ENCODE data around the gene ARL2.
A peak's percentile ranks its signal among the peaks of the same experiment; 100 is the strongest.
"Not testable (repeated sequence)": the region's sequence is repeated elsewhere in the genome, so short reads cannot be mapped to it uniquely, and the experiment has no call there.

Gene ARL2

DNA sequence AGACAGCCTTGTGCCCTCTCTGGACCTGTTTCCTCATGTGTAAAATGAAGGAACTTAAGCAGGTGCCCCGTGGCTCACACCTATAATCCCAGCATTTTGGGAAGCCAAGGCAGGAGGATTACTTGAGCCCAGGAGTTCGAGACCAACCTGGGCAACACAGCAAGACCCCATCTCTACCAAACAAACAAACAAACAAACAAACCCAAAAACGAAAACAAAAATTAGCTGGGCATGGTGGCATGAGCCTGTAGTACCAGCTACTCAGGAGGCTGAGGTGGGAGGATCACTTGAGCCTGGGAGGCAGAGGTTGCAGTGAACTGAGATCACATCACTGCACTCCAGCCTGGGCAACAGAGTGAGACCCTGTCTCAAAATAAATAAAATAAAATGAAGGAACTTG lies 10.0 kb upstream of the ARL2 start:
- not testable (repeated sequence) for DNase-seq (ENCODE audit: low spot score); FAIRE-seq

GRCh38 chr11:65008016-65008415 lies 5.9 kb upstream of the ARL2 start:
- no peak for FAIRE-seq
- no peak for DNase-seq (ENCODE audit: low spot score)

- FAIRE-seq (no peak), DNase-seq (ENCODE audit: low spot score) (no peak)
These were observed 5.1 kb upstream of the ARL2 start for GRCh38 chr11:65008873-65009272.

DNA sequence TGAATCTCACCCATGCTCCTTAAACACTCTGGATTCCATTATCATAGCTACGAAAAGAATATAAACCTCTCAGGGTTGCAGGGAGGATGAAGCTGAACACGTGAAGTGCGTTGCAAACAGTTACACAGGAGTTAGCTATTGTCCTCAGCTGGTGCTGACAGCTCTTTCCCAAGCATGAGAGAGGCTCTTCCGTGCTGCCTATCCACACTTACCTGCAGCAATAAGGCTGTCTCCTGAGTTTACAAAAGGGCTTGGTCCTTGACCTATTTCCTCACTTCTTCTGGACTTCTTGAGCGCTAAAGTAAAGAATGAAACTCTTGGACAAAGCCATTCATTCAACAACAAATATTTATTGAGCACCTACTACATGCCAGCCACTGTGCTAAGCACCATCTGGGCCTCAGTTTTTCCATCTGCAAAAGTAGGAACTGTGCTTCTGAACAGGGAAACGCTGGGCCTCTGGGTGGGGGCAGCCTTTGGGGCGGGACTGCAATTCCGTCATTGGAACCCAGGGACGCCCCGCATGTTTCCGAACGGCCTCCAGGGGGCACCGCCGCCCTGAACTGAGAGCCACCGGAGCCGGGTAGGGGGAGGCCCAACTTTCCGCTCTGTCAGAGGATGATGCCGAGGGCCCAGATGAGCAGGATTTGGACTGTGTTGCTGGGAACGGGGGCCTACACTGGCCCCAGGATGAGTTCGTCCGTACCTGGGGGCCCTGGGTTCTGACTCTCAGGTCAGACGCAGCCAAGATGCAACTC lies 651 bp upstream of the ARL2 start:
- no peak for FAIRE-seq
- DNase-seq (ENCODE audit: low spot score) = peak; percentile 94

- no peak for FAIRE-seq
- no peak for DNase-seq (ENCODE audit: low spot score)
These were observed 817 bp downstream of the ARL2 start for GRCh38 chr11:65014726-65015227.

GRCh38 chr11:65016705-65017104 lies 2.7 kb downstream of the ARL2 start:
- no peak for FAIRE-seq
- no peak for DNase-seq (ENCODE audit: low spot score)

DNA sequence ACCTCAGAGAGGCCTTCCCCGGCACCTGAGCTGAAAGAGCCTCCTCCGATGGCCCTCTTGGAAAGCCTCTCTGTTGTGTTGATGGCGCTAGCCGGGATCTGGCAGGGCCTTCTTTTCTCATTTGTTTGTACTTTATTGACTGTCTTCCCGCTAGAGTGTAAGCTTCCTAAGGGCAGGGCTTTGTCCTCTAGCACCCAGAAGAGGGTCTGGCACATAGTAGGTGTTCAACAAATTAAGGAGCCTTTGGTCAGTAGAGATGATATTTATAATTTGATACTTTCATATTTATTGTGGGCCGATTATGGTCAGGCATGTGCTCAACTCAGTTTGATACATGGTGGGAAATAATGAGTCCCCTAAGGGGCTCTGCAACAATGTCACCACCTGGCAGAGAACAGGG lies 4.0 kb downstream of the ARL2 start:
- DNase-seq (ENCODE audit: low spot score) (no peak), FAIRE-seq (no peak)

- FAIRE-seq = no peak
- no peak for DNase-seq (ENCODE audit: low spot score)
These were observed 5.9 kb downstream of the ARL2 start for GRCh38 chr11:65019824-65020223.

- FAIRE-seq (no peak), DNase-seq (ENCODE audit: low spot score) (no peak)
These were observed 7.0 kb downstream of the ARL2 start for GRCh38 chr11:65021003-65021402.

- DNase-seq (ENCODE audit: low spot score) (no peak), FAIRE-seq (no peak)
These were observed 7.5 kb downstream of the ARL2 start for GRCh38 chr11:65021509-65021908.

DNA sequence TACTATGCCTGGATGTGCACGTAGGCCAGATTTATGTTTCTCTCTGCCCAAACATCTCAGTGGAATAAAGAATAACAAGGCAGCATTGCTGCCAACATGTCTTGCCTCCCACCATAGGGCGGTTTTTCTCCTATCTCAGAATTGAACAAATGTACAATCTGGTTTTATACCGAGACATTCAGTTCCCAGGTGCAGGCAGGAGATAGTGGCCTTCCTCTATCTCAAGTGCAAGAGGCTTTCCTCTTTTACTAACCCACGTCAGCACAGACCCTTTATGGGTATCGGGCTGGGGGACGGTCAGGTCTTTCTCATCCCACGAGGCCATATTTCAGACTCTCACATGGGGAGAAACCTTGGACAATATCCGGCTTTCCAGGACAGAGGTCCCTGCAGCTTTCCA lies 9.5 kb downstream of the ARL2 start:
- not testable (repeated sequence) for DNase-seq (ENCODE audit: low spot score); FAIRE-seq

- DNase-seq (ENCODE audit: low spot score) (no peak), FAIRE-seq (no peak)
These were observed 12.8 kb downstream of the ARL2 start for GRCh38 chr11:65026810-65027209.

DNA sequence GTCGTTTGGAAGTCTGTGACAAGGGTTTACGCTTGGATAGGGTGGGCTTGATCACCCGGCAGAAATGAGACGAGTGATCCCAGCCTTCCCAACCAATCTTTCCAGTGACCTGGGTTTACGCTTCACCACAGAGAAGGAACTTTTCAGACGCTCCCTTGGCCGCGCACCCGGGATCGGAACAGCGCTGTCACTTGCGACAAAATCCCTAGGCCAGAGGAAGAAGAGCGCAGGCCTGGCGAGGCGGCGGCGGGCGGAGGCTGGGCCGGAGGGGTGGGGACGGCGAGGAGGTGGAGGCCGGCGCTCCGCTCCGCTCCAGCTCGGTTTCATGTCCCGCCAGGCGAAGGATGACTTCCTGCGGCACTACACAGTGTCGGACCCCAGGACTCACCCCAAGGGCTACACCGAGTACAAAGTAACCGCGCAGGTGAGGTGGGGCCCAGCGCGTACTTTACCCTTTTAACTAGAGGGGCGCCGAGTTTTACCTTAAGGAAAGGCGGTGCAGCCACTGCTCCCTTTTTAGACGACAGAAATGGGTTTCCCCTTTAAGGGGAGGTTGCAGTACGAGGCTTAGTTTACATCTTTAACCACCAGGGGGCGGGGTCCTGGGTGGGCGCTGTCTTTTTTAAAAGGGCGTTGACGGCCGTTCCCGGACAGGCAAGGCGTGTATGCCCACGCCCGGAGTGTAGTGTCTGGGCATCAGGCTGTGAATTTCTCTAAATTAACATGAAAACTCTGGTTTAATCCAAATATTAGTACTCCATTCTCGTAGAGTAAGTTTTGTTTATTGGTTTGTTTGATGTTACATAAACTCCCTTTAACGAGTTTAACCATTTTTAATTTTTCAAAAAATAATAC lies 13.5 kb downstream of the ARL2 start, which contains the start of gene SNX15:
Gene SNX15 (plus strand): TSS at position 227 of the 855 bp plus-strand sequence. CDS start 99 bp downstream, at position 326.
- FAIRE-seq = no peak
- peak; percentile 92 for DNase-seq (ENCODE audit: low spot score)

GRCh38 chr11:65032216-65032615 lies 18.3 kb downstream of the ARL2 start:
- DNase-seq (ENCODE audit: low spot score) (no peak), FAIRE-seq (no peak)

DNA sequence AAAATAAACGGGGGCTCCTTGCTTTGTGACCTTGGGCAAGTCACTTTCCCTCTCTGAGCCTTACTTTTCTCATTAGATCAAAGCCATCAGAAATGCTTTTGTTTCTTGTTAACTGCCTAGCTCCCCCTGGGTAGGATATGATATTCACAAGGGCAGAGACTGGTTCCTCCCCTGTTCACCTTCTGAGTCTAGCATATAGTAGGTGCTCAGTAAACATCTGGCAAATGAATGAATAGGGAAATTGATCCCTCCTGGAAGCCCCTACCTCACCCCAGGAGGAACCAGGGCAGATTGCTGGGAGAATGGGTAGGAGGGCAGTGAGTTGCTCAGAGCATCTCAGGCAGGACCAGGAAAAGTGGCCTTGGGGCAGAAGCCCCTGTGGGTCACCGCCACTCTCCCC lies 20.5 kb downstream of the ARL2 start:
- DNase-seq (ENCODE audit: low spot score) (no peak), FAIRE-seq (no peak)

GRCh38 chr11:65035579-65035978 lies 21.6 kb downstream of the ARL2 start:
- no peak for DNase-seq (ENCODE audit: low spot score)
- no peak for FAIRE-seq

GRCh38 chr11:65036931-65037330 lies 23.0 kb downstream of the ARL2 start:
- DNase-seq (ENCODE audit: low spot score) (no peak), FAIRE-seq (no peak)

DNA sequence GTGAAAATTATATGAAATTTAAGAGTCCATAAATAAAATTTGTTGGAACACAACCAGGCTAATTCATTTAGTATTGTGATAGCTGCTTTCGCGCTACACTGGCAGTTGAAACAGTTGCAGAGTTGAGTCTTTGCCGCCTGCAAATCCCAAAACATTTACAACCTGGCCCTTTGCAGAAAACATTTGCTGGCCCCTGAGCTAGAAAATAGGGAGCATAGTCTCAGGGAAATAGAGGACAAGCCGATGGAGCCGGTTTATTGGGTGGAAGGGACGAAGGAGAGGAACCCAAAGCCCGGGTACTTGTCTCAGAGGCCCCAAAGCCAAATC lies 26.5 kb downstream of the ARL2 start:
- no peak for DNase-seq (ENCODE audit: low spot score)
- no peak for FAIRE-seq

DNA sequence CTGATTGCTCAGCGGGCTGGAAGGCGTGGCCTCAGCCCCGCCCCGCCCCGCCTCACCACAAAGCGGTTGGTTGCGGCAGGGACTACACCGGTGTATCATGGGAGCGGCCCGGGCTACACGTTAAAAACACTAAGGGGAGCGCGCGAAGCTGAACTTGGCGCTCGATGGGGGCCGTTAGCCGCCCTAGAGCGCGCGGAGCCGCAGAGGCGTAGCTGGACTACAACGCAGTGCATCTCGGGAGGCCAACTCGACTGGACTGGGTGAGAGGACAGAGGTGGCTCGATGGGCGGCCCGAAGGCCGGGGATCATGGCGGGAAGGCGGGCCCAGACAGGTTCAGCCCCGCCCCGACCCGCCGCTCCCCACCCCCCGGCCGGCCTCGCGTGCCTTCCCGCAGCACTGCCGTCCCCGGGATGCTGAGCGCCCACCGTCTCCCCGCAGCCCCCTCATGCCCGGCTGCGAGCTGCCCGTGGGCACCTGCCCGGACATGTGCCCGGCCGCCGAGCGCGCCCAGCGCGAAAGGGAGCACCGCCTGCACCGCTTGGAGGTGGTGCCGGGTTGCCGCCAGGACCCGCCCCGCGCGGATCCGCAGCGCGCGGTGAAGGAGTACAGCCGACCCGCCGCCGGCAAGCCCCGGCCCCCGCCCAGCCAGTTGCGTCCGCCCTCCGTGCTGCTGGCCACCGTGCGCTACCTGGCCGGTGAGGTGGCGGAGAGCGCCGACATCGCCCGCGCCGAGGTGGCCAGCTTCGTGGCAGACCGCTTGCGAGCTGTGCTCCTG lies 27.1 kb downstream of the ARL2 start, which contains the start of gene SAC3D1:
Gene SAC3D1 (plus strand): TSS at position 364 of the 776 bp plus-strand sequence. CDS start 83 bp downstream, at position 447.
- DNase-seq (ENCODE audit: low spot score) = peak; percentile 97
- peak; percentile 85 for FAIRE-seq

DNA sequence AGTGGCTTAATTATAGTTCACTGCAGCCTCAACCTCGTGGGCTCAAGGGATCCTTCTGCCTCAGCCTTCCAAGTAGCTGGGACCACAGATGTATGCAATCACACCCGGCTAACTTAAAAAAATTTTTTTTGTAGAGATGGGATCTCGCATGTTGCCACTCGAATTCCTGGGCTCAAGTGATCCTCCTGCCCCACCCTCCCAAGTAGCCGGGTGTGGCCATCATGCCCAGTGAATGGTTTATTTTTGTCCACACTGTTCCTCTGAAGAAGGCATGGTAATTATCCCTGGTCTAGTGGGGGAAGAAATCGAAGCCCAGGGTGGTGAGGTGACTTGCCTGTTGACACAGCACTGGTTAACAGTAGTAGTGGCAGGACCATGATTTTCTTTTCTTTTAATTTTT lies 28.9 kb downstream of the ARL2 start:
- no peak for DNase-seq (ENCODE audit: low spot score)
- no peak for FAIRE-seq

GRCh38 chr11:65043881-65044501 lies 30.0 kb downstream of the ARL2 start:
- FAIRE-seq = no peak
- no peak for DNase-seq (ENCODE audit: low spot score)
